Mucosa of descending colon (tissue), 3 donors: Measurements from ENCODE around the gene DOCK2. TPM values are rescaled to one million over a fixed set of nuclear protein-coding genes. Genes with fewer than 3 reads are reported as not detected.

Experiments used
- ATAC-seq: fragments of 200-7000 bp; cut with Tn5 transposase; one replicate; pipeline ENCODE4 v1.9.1; 2020; ENCODE audit warnings: mild to moderate bottlenecking, moderate library complexity
- DNase-seq, 3 donors: peaks; one replicate each; pipeline ENCODE4 v3.0.0-alpha.2; 2020
- H3K36me3 ChIP-seq: fragments of 200-600 bp; one replicate; pipeline ENCODE4 v1.8.0; 2021; ENCODE audit warnings: low read depth, mild to moderate bottlenecking
- H3K4me1 ChIP-seq: fragments of 200-600 bp; one replicate; pipeline ENCODE4 v1.8.0; 2021; ENCODE audit warnings: low read depth, mild to moderate bottlenecking
- H3K4me3 ChIP-seq: fragments of 200-600 bp; one replicate; pipeline ENCODE4 v1.8.0; 2021; ENCODE audit warnings: mild to moderate bottlenecking
- H3K9me3 ChIP-seq: fragments of 200-600 bp; one replicate; pipeline ENCODE4 v1.8.0; 2021; ENCODE audit warnings: mild to moderate bottlenecking
- intact Hi-C, 2 donors: fragments of 100-400 bp; cut with DNase I in 1 of 2; cut with micrococcal nuclease in 1 of 2; formaldehyde crosslinking; loops; one replicate each; pipeline versions ENCODE4 v1.11.0 to v1.11.1; 2022; cut with DNase I, micrococcal nuclease
- total RNA-seq, 3 donors: library from RNA; stranded (reverse); fragmentation: NEBNext Ultra II Directional in 2 of 3; extraction: Animal tissue kit (Norgen Biotek cat#: 25700) in 2 of 3; gene quantifications; one replicate each; pipeline versions ENCODE4 v1.2.1 to v1.2.4, GENCODE V29; 2021 to 2023
- TF ChIP-seq, protein P1 (sequence below): fragments of 200-600 bp; IDR thresholded peaks from one replicate; pipeline ENCODE4 v1.8.0; 2022; ENCODE audit warnings: antibody characterized with exemption, mild to moderate bottlenecking
- donor health status: DM: no; HTN: no; CAD: no; lungs with moderate emphysema.
- donor health status: DM: no; HTN: no; CAD: no.
- donor health status: DM: no; HTN: yes; CAD: no.

Gene DOCK2
- total RNA-seq, 3 donors from 2014 or later = 7.2 to 20.1 (median 18.1) TPM

DNA sequence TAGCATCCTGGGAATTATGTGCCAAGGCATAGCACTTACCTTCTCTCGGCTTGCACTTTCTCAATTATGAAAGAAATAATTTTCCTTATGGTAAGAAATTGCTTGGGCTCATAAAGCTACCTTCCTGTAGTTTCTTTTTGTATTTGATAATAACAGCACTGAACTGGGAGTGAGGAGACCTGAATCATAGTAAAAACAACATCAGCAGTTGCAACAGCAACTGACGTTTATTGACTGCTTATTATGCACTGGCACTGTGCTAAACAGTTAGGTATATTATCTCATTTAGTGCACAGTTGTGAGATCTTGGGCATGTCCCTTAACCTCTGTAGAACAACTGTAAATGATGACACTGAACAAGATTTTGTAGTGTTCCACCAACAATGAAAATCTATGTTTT lies 135.2 kb downstream of the DOCK2 start:
- TF ChIP-seq, protein P1, sequence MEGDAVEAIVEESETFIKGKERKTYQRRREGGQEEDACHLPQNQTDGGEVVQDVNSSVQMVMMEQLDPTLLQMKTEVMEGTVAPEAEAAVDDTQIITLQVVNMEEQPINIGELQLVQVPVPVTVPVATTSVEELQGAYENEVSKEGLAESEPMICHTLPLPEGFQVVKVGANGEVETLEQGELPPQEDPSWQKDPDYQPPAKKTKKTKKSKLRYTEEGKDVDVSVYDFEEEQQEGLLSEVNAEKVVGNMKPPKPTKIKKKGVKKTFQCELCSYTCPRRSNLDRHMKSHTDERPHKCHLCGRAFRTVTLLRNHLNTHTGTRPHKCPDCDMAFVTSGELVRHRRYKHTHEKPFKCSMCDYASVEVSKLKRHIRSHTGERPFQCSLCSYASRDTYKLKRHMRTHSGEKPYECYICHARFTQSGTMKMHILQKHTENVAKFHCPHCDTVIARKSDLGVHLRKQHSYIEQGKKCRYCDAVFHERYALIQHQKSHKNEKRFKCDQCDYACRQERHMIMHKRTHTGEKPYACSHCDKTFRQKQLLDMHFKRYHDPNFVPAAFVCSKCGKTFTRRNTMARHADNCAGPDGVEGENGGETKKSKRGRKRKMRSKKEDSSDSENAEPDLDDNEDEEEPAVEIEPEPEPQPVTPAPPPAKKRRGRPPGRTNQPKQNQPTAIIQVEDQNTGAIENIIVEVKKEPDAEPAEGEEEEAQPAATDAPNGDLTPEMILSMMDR = no peak
- no peak for ATAC-seq

DNA sequence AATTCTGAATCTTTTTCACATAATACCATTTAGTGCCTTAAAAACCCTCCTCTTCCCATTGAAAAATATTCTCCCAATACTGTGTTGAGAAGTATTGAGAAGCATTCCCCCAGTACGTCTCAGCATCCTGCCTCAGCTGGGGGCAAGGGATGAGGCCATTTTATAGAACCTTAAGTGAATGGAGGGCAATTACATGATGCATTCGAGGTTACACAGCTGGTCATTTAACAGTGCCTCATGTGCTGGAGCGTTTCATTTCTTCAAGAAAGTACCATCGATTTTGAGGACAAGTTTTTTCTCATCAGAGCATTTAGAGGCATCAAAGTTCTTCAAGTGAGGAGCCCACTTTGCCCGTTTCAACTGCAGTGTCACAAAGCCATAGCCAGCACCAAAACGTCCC lies 135.6 kb downstream of the DOCK2 start:
- DNase-seq (no peak), ATAC-seq (no peak)
- Histone ChIP-seq H3K9me3 (no peaks in the 10 kb centered on the region), H3K4me1 (no peaks in the 10 kb centered on the region), H3K4me3 (no peak overlapping the region), H3K36me3 (no peaks in the 10 kb centered on the region)
- TF ChIP-seq, protein P1 = no peak
- intact Hi-C loops = no loop called here

More for the DNA sequence above, 135.2 kb downstream of the DOCK2 start:
- DNase-seq = no peak
- Histone ChIP-seq H3K4me1 (no peaks in the 10 kb centered on the region), H3K4me3 (no peak overlapping the region), H3K9me3 (no peaks in the 10 kb centered on the region), H3K36me3 (no peaks in the 10 kb centered on the region)
- intact Hi-C loops = no loop called here

DNA sequence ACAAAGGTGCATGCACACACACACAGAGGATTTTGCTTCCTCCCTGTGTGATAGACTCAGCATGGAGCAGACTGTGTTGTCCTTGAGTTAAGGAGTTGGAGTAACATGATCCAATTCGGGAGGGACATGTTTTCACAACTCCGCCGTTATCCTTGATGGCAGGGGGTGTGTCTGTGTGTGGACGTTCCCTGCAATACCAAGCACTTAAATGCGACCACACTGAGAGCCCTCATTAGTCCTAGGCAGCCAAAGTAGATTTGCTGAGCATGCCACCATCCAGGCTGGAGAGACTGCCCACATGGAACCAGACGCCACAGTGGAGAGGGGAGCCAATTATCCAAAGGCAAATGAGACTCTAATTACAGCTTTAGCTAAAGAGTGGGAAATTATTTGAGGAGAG lies 140.1 kb downstream of the DOCK2 start:
- Histone ChIP-seq H3K4me3 (no peak overlapping the region), H3K36me3 (no peaks in the 10 kb centered on the region), H3K9me3 (no peaks in the 10 kb centered on the region), H3K4me1 (no peaks in the 10 kb centered on the region)
- intact Hi-C loops = no loop called here
- TF ChIP-seq, protein P1 = no peak
- DNase-seq = no peak
- no peak for ATAC-seq

DNA sequence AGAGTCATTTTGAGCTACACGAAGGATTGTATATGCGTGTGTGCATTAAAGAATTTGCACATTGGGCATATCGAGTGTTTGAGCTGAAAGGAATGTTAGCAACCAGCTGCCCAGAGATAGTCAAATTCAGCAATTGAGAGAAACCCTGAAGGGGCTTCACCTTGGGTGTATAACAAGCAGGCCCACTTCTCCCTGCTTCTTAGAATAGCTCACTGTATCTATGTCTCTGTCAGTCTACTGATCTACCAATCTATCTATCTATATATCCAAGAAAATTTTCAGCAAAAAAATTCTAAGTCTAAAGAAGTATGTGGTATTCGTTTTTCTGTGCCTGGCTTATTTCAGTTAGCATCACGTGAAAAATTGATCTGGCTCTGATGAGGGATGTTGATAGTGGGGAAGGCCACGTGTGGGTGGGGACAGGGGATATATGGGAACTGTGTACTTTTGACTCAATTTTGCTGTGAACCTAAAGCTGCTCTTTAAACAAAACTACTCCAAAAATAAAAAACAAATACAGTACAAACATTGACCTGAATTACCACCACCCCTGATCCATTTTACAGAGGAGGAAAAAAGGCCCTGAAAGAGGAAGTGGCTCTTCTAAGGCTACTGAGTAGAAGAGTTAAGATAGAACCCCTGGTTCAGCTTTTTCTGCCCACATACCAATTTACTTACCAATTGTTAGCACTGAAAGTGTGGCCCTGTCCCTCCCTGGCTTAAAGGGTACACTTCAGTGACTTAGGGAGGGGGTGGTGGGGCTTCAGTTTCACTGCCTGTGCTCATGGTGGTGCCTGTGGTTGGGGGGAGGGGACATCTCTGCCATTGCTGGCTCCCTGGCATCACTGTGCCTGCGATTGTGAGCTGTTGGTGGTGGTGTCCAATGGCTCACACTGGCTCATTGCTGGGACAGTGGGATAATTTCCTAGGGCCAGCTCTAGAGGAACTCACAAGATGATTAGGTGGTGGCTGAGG lies 141.8 kb downstream of the DOCK2 start:
- intact Hi-C loops = no loop called here
- TF ChIP-seq, protein P1 = no peak
- Histone ChIP-seq H3K4me1 (no peaks in the 10 kb centered on the region), H3K36me3 (no peaks in the 10 kb centered on the region), H3K4me3 (no peak overlapping the region), H3K9me3 (no peaks in the 10 kb centered on the region)
- ATAC-seq (no peak), DNase-seq (no peak)

DNA sequence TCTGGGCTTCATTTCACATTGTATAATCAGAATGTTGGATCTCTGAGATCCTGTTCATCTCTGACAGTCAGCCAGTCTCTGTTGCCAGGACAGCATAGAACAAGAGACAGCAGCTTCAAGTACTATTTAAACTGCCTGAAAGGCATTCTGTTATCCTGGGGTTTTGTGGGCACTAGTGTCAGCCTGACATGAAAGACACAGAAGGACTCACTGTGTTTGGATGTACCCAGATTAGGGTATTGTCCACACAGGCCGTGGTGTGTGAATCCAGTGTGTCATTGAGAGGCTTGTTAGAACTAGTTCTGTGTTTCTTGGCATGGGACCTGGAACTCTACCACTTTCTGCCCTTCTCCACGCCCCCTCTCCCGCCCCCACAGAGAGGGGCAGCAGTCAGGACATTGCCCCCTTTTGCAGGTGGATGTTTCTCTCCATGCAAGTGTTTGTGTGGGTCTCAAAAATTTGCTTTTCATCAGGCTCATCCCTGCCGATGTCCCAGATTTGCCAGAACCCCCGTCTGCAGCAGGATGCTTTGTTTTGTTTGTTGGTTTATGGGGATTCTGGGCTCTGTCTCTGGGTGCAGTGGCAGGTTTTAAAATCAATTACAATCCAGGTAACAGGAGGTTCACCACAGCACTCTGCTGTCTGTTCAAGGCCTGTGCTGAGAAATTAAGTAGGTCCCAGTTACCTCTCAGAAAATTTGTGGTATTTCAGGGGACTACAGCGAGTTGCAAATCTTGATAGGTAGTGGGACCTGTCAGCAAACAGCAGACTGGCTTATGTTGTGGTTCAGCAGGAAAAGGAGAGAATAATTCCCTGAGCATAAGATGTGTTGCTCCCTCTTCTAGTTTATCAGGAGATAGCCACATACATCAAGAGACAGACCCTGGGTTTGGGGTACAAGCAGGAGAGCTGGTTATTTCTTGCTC lies 144.6 kb downstream of the DOCK2 start:
- TF ChIP-seq, protein P1 = no peak
- DNase-seq = no peak
- intact Hi-C loops = no loop called here
- Histone ChIP-seq H3K4me3 (no peak overlapping the region), H3K36me3 (no peaks in the 10 kb centered on the region), H3K9me3 (no peaks in the 10 kb centered on the region), H3K4me1 (no peaks in the 10 kb centered on the region)
- no peak for ATAC-seq
